HG02943 (cell line): Measurements from ENCODE around the gene MCM10.
A peak's percentile ranks its signal among the peaks of the same experiment; 100 is the strongest.
"Not testable (repeated sequence)": the region's sequence is repeated elsewhere in the genome, so short reads cannot be mapped to it uniquely, and the experiment has no call there.

Experiments
- ATAC-seq: cut with Tn5 transposase; IDR thresholded peaks from one replicate; pipeline ENCODE4 v1.9.1; 2021; ENCODE audit warnings: mild to moderate bottlenecking, low read depth, moderate library complexity; ENCODE audit not compliant: unreplicated experiment

MCM10 gene

GRCh38 chr10:13160934-13161856 is at the start of gene MCM10:
Gene MCM10, plus strand, starts transcription at chr10:13161558. Its CDS starts 2,645 bp downstream, at chr10:13164203.
- peak; percentile 100 for ATAC-seq

GRCh38 chr10:13113544-13113943 is 47.8 kb upstream of the MCM10 start:
- ATAC-seq: no peak

GRCh38 chr10:13115832-13116803 is 45.2 kb upstream of the MCM10 start:
- ATAC-seq: no peak

GRCh38 chr10:13117841-13118783 is 43.2 kb upstream of the MCM10 start:
- ATAC-seq: no peak

- no peak for ATAC-seq
Observed at GRCh38 chr10:13118784-13119410, 42.5 kb upstream of the MCM10 start.

GRCh38 chr10:13120786-13121499 is 40.4 kb upstream of the MCM10 start:
- ATAC-seq: no peak

- no peak for ATAC-seq
Observed at GRCh38 chr10:13121500-13121854, 39.9 kb upstream of the MCM10 start.

GRCh38 chr10:13136651-13137050 is 24.7 kb upstream of the MCM10 start:
- ATAC-seq: no peak

GRCh38 chr10:13139150-13139549 is 22.2 kb upstream of the MCM10 start:
- no peak for ATAC-seq

GRCh38 chr10:13139676-13140075 is 21.7 kb upstream of the MCM10 start:
- ATAC-seq: no peak

GRCh38 chr10:13140627-13141190 is 20.6 kb upstream of the MCM10 start:
- no peak for ATAC-seq

- ATAC-seq: no peak
Observed at GRCh38 chr10:13143766-13144165, 17.6 kb upstream of the MCM10 start.

- no peak for ATAC-seq
Observed at GRCh38 chr10:13144814-13145213, 16.5 kb upstream of the MCM10 start.

GRCh38 chr10:13146379-13146778 is 15.0 kb upstream of the MCM10 start:
- no peak for ATAC-seq

- no peak for ATAC-seq
Observed at GRCh38 chr10:13147161-13147560, 14.2 kb upstream of the MCM10 start.

- no peak for ATAC-seq
Observed at GRCh38 chr10:13152296-13152695, 9.1 kb upstream of the MCM10 start.

GRCh38 chr10:13155860-13156259 is 5.5 kb upstream of the MCM10 start:
- not testable (repeated sequence) for ATAC-seq

GRCh38 chr10:13158401-13158800 is 3.0 kb upstream of the MCM10 start:
- ATAC-seq: no peak

GRCh38 chr10:13161857-13162271 is 506 bp downstream of the MCM10 start:
- ATAC-seq: no peak
